B cell (primary cell): ENCODE data around the gene DENND5B.

Experiments used
- CTCF ChIP-seq: fragments of 200-600 bp; IDR thresholded peaks from one replicate; pipeline ENCODE4 v1.8.0; 2022; ENCODE audit warnings: antibody characterized with exemption, mild to moderate bottlenecking
- EZH2 ChIP-seq: IDR thresholded peaks from 2 replicates; pipeline ENCODE4 v1.6.1; 2012; ENCODE audit warnings: borderline replicate concordance, low read depth, mild to moderate bottlenecking, moderate library complexity, low read length; ENCODE audit not compliant: insufficient read depth, poor library complexity, severe bottlenecking

- no peak for TF ChIP-seq EZH2
- no peak for TF ChIP-seq CTCF
Observed at GRCh38 chr12:31471051-31471450, 119.9 kb downstream of the DENND5B start.
